Type B pancreatic cell (in vitro differentiated cells): ENCODE data around the gene SEMA4D. TPM values are rescaled to one million over a fixed set of nuclear protein-coding genes. Genes with fewer than 3 reads are reported as not detected.
A peak's percentile ranks its signal among the peaks of the same experiment; 100 is the strongest.

Experiments
- DNase-seq: peaks from one replicate; pipeline ENCODE4 v3.0.0; 2021; ENCODE audit warnings: mixed read lengths; ENCODE audit not compliant: unreplicated experiment; ENCODE audit errors: extremely low spot score
- H3K27ac Mint-ChIP-seq: 2 replicates; pipeline ENCODE4 v1.8.0; 2021; ENCODE audit warnings: mild to moderate bottlenecking, mixed read lengths
- H3K27me3 Mint-ChIP-seq: 2 replicates; pipeline ENCODE4 v1.8.0; 2021; ENCODE audit warnings: mixed read lengths
- H3K36me3 Mint-ChIP-seq: 2 replicates; pipeline ENCODE4 v1.8.0; 2021; ENCODE audit warnings: mixed read lengths
- H3K4me1 Mint-ChIP-seq: one replicate; pipeline ENCODE4 v1.8.0; 2021; ENCODE audit warnings: mixed read lengths; ENCODE audit not compliant: unreplicated experiment
- H3K4me3 Mint-ChIP-seq: 2 replicates; pipeline ENCODE4 v1.8.0; 2021; ENCODE audit warnings: mild to moderate bottlenecking, mixed read lengths
- H3K9me3 Mint-ChIP-seq: 2 replicates; pipeline ENCODE4 v1.8.0; 2021; ENCODE audit warnings: mixed read lengths
- CTCF ChIP-seq: fragments of 200-600 bp; sonication (generic); conservative IDR thresholded peaks from 2 replicates; pipeline ENCODE4 v1.5.0; 2021; ENCODE audit warnings: antibody characterized with exemption, mild to moderate bottlenecking
- total RNA-seq: library from RNA; stranded (reverse); gene quantifications from 2 replicates; pipeline ENCODE4 v1.2.1, GENCODE V29; 2021; ENCODE audit warnings: low replicate concordance

Gene SEMA4D
- total RNA-seq, 1 donor from 2014 or later = 32.3 TPM

GRCh38 chr9:89495824-89496560 is 1.9 kb downstream of the SEMA4D start:
- DNase-seq = no peak
- no peak for TF ChIP-seq CTCF
- no peaks in the 10 kb centered on the region for H3K9me3 Mint-ChIP-seq
- peaks cover 13% of the 10 kb centered on the region for H3K4me1 Mint-ChIP-seq
- H3K4me3 Mint-ChIP-seq = peak overlapping the region; percentile 90
- H3K27me3 Mint-ChIP-seq = no peaks in the 10 kb centered on the region
- H3K36me3 Mint-ChIP-seq = peaks cover 5% of the 10 kb centered on the region
- H3K27ac Mint-ChIP-seq = no peak overlapping the region

- H3K36me3 Mint-ChIP-seq = peaks cover 5% of the 10 kb centered on the region
- H3K4me3 Mint-ChIP-seq = peak overlapping the region; percentile 21
- peaks cover 13% of the 10 kb centered on the region for H3K4me1 Mint-ChIP-seq
- H3K27ac Mint-ChIP-seq = no peak overlapping the region
- H3K9me3 Mint-ChIP-seq = no peaks in the 10 kb centered on the region
- no peak for DNase-seq
- no peaks in the 10 kb centered on the region for H3K27me3 Mint-ChIP-seq
- TF ChIP-seq CTCF = no peak
Observed at GRCh38 chr9:89494199-89494598, 3.7 kb downstream of the SEMA4D start.

- no peak overlapping the region for H3K27ac Mint-ChIP-seq
Observed at GRCh38 chr9:89493671-89494070, 4.2 kb downstream of the SEMA4D start.

GRCh38 chr9:89493181-89493580 is 4.7 kb downstream of the SEMA4D start:
- peaks cover 5% of the 10 kb centered on the region for H3K36me3 Mint-ChIP-seq
- H3K27me3 Mint-ChIP-seq = no peaks in the 10 kb centered on the region
- H3K4me1 Mint-ChIP-seq = peaks cover 13% of the 10 kb centered on the region
- H3K4me3 Mint-ChIP-seq = no peak overlapping the region
- peaks cover 5% of the 10 kb centered on the region for H3K9me3 Mint-ChIP-seq
- DNase-seq = no peak
- no peak overlapping the region for H3K27ac Mint-ChIP-seq
- no peak for TF ChIP-seq CTCF

More at GRCh38 chr9:89493671-89494070, 4.2 kb downstream of the SEMA4D start:
- H3K27me3 Mint-ChIP-seq = no peaks in the 10 kb centered on the region
- H3K4me1 Mint-ChIP-seq = peaks cover 13% of the 10 kb centered on the region
- DNase-seq = no peak
- no peak for TF ChIP-seq CTCF
- peaks cover 5% of the 10 kb centered on the region for H3K36me3 Mint-ChIP-seq
- no peak overlapping the region for H3K4me3 Mint-ChIP-seq
- H3K9me3 Mint-ChIP-seq = peaks cover 4% of the 10 kb centered on the region

- peaks cover 5% of the 10 kb centered on the region for H3K9me3 Mint-ChIP-seq
- no peak overlapping the region for H3K27ac Mint-ChIP-seq
- H3K4me3 Mint-ChIP-seq = no peak overlapping the region
- no peak for DNase-seq
- peaks cover 13% of the 10 kb centered on the region for H3K4me1 Mint-ChIP-seq
- peaks cover 9% of the 10 kb centered on the region for H3K36me3 Mint-ChIP-seq
- no peaks in the 10 kb centered on the region for H3K27me3 Mint-ChIP-seq
- no peak for TF ChIP-seq CTCF
Observed at GRCh38 chr9:89492586-89492985, 5.3 kb downstream of the SEMA4D start.
